HG03460 (cell line): ENCODE data around the gene GBGT1.
"Not testable (repeated sequence)": the region's sequence is repeated elsewhere in the genome, so short reads cannot be mapped to it uniquely, and the experiment has no call there.

Experiments
- ATAC-seq: cut with Tn5 transposase; IDR thresholded peaks from one replicate; pipeline ENCODE4 v1.9.1; 2021; ENCODE audit not compliant: unreplicated experiment

The GBGT1 gene

GRCh38 chr9:133199648-133200321, 36.1 kb upstream of the GBGT1 start:
- ATAC-seq: no peak

GRCh38 chr9:133195029-133195428, 31.3 kb upstream of the GBGT1 start:
- no peak for ATAC-seq

GRCh38 chr9:133194597-133194996, 30.9 kb upstream of the GBGT1 start:
- ATAC-seq: no peak

- no peak for ATAC-seq
Observed at GRCh38 chr9:133191989-133192388, 28.3 kb upstream of the GBGT1 start.

- no peak for ATAC-seq
Observed at GRCh38 chr9:133189826-133190225, 26.1 kb upstream of the GBGT1 start.

- no peak for ATAC-seq
Observed at GRCh38 chr9:133188843-133189180, 25.1 kb upstream of the GBGT1 start.

GRCh38 chr9:133188006-133188842, 24.5 kb upstream of the GBGT1 start:
- ATAC-seq: no peak

- no peak for ATAC-seq
Observed at GRCh38 chr9:133187561-133188005, 23.9 kb upstream of the GBGT1 start.

GRCh38 chr9:133186736-133187135, 23.0 kb upstream of the GBGT1 start:
- no peak for ATAC-seq

- ATAC-seq: no peak
Observed at GRCh38 chr9:133184971-133185370, 21.3 kb upstream of the GBGT1 start.

- no peak for ATAC-seq
Observed at GRCh38 chr9:133182151-133182550, 18.4 kb upstream of the GBGT1 start.

GRCh38 chr9:133181561-133181960, 17.8 kb upstream of the GBGT1 start:
- no peak for ATAC-seq

GRCh38 chr9:133180953-133181352, 17.2 kb upstream of the GBGT1 start:
- no peak for ATAC-seq

GRCh38 chr9:133173056-133173455, 9.3 kb upstream of the GBGT1 start:
- ATAC-seq: no peak

GRCh38 chr9:133171161-133171961, 7.6 kb upstream of the GBGT1 start:
- ATAC-seq: no peak

GRCh38 chr9:133170716-133171115, 7.0 kb upstream of the GBGT1 start:
- ATAC-seq: no peak

- ATAC-seq: not testable (repeated sequence)
Observed at GRCh38 chr9:133169687-133170086, 6.0 kb upstream of the GBGT1 start.

- no peak for ATAC-seq
Observed at GRCh38 chr9:133169102-133169501, 5.4 kb upstream of the GBGT1 start.

GRCh38 chr9:133168432-133168831, 4.7 kb upstream of the GBGT1 start:
- no peak for ATAC-seq

GRCh38 chr9:133167769-133168168, 4.1 kb upstream of the GBGT1 start:
- ATAC-seq: no peak

- ATAC-seq: no peak
Observed at GRCh38 chr9:133167096-133167730, 3.5 kb upstream of the GBGT1 start.
